HTERT RPE-1 (cell line): ENCODE data around the gene GSTM4.

Experiments
- in situ Hi-C: fragments of 300-500 bp; cut with MboI; formaldehyde crosslinking; loops from 4 replicates; pipeline ENCODE4 v1.14.3; 2020; ENCODE audit warnings: low sequenced_read_pairs

Gene GSTM4

GRCh38 chr1:109636201-109636952 is 19.5 kb upstream of the GSTM4 start:
- in situ Hi-C loops: no loop called here

- in situ Hi-C loops: no loop called here
Observed at GRCh38 chr1:109637446-109637845, 18.5 kb upstream of the GSTM4 start.

- in situ Hi-C loops: no loop called here
Observed at GRCh38 chr1:109639063-109639840, 16.6 kb upstream of the GSTM4 start.

- in situ Hi-C loops: no loop called here
Observed at GRCh38 chr1:109639841-109640184, 16.1 kb upstream of the GSTM4 start.

- in situ Hi-C loops: no loop called here
Observed at GRCh38 chr1:109640285-109640865, 15.5 kb upstream of the GSTM4 start.

- in situ Hi-C loops: no loop called here
Observed at GRCh38 chr1:109641078-109641740, 14.7 kb upstream of the GSTM4 start.

GRCh38 chr1:109641861-109642260 is 14.0 kb upstream of the GSTM4 start:
- in situ Hi-C loops: no loop called here

- in situ Hi-C loops: no loop called here
Observed at GRCh38 chr1:109642626-109643025, 13.3 kb upstream of the GSTM4 start.

- in situ Hi-C loops: no loop called here
Observed at GRCh38 chr1:109643385-109644230, 12.3 kb upstream of the GSTM4 start.

- in situ Hi-C loops: no loop called here
Observed at GRCh38 chr1:109644670-109645069, 11.2 kb upstream of the GSTM4 start.

- in situ Hi-C loops: no loop called here
Observed at GRCh38 chr1:109649491-109649914, 6.4 kb upstream of the GSTM4 start.

- in situ Hi-C loops: no loop called here
Observed at GRCh38 chr1:109650609-109651008, 5.3 kb upstream of the GSTM4 start.

GRCh38 chr1:109652402-109652801 is 3.5 kb upstream of the GSTM4 start:
- in situ Hi-C loops: no loop called here

GRCh38 chr1:109653306-109653705 is 2.6 kb upstream of the GSTM4 start:
- in situ Hi-C loops: no loop called here

- in situ Hi-C loops: no loop called here
Observed at GRCh38 chr1:109654519-109654918, 1.4 kb upstream of the GSTM4 start.

GRCh38 chr1:109657395-109657794 is 1.5 kb downstream of the GSTM4 start:
- in situ Hi-C loops: no loop called here

GRCh38 chr1:109657970-109658369 is 2.1 kb downstream of the GSTM4 start:
- in situ Hi-C loops: no loop called here

GRCh38 chr1:109658533-109659042 is 2.7 kb downstream of the GSTM4 start:
- in situ Hi-C loops: no loop called here

GRCh38 chr1:109659145-109659544 is 3.2 kb downstream of the GSTM4 start:
- in situ Hi-C loops: no loop called here

GRCh38 chr1:109659997-109660690 is 4.2 kb downstream of the GSTM4 start:
- in situ Hi-C loops: no loop called here
